HG03135 (cell line): Measurements from ENCODE around the gene LARP1B.
A peak's percentile ranks its signal among the peaks of the same experiment; 100 is the strongest.
"Not testable (repeated sequence)": the region's sequence is repeated elsewhere in the genome, so short reads cannot be mapped to it uniquely, and the experiment has no call there.

Experiments used
- ATAC-seq: cut with Tn5 transposase; IDR thresholded peaks from one replicate; pipeline ENCODE4 v1.9.1; 2021; ENCODE audit warnings: mild to moderate bottlenecking, moderate library complexity; ENCODE audit not compliant: unreplicated experiment

Gene LARP1B

DNA sequence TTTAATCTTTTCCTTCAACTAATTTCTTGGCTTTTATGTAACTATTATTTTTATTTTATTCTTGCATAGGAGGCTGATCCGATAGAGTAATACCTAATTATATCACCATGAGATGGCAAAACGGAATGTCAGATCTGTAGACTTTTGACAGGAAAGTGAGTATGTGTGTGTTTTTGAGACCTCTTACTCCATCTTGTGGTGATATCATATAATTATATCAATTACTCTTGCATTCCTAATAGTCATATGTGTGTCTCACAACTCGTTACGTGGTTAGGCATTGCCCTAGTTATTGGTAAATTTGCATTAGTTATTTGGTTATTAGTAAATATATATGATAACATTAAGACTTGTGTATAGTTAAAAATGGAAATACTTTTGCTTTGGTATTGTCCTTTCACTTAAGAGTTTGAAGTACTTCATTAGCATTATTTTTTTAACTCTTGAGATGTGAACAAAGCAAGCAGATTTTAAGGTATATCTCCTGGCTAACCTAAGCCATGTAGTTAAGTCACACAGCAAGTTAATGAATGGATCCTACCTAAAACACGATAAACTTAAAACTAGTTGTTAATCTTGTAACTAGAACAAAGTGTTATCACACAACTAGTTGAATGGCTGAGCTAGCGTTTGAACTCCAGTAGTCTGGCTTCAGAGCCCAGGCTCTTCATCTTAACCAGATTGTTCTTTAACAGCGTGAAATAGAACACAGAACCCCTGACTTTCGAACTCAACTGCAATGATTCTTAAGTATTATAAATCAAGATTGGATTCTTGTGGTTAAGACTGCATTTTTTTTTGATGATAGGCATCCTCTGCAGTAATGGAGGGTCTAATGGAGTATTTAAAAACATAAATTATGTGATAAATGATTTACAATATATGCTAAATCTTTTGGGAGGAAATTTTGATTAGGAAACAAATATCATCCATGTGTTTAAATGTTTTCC lies 159.4 kb downstream of the LARP1B start:
- ATAC-seq: peak; percentile 81

GRCh38 chr4:128221586-128221985 lies 160.5 kb downstream of the LARP1B start:
- no peak for ATAC-seq

- ATAC-seq: no peak
Observed at GRCh38 chr4:128225148-128225547, 164.0 kb downstream of the LARP1B start.

- no peak for ATAC-seq
Observed at GRCh38 chr4:128227991-128228571, 167.0 kb downstream of the LARP1B start.

DNA sequence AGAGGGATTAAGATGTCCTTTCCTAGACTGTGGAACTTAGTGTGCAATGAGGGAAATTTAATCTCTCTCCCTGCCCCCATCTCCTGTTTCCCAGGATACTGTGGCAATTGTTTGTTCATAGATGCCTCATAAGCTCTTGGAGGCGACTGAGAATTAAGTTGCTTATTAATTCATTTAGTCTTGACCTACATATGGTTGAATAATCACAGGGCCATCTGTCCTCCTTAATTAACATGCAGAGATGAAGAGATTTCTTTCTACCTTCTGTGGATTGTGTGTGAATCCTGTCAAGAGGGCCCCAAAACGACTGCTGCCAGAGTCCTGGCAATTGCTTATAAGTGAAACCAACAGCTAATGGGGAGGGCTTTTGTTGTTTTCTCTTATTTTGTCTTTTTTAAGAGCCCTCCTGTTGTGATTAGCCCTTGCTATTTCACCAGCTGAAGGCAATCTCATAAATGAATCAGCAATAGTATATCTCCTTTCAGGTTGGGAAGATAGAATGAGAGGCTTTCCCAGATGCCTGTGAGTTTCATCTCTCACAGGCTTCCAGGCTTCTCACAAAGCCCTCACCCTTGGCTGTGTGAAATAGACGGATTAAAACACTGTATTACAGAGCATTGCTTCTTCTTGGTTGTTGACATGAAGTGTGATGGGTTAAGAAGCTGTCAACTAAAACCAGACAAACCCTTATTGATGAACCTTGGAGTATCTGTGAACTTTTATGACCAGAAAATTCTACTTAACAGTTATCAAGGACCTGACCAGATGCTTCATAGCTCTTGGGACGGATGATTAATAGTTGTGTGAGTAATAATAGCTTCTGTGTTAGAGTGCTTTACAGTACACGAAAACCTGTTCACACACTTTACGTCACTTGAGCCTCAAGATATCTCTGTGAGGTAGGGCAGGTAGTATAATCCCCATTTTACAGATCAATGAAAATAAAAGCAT lies 168.0 kb downstream of the LARP1B start:
- ATAC-seq: no peak

DNA sequence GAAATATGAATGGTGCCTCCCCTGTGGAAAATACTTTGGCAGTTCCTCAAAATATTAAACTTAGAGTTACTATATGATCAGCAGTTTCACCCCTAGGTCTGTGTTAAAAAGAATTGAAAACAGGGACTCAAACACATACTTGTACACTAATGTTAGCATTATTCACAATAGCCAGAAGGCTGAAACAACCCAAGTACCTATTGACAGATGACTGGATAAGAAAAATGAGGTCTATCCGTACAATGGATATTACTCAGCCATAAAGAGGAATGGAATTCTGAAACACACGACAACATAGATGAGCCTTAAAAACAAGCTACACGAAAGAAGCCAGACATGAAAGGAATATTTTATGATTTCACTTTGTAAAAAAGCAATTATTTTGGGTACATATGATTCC lies 171.6 kb downstream of the LARP1B start:
- no peak for ATAC-seq

DNA sequence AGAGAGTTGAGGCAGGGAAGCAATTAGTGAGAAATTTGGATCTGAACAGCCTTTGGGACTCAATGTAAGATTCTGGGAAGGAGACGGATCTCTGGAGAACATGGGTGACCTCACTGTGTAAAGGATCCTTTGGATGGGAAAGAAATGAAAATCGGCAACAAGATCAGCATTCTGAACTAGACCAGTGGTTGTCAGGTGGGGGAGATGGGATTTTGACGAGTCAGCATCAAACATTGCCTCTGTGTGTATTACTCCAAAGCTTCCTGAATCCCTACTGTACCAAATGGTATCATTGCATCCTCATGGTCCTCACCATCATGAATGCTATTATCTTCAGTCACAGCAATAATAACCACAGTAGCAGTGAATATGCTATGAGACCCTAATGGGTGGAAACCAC lies 173.7 kb downstream of the LARP1B start:
- no peak for ATAC-seq

- no peak for ATAC-seq
Observed at GRCh38 chr4:128241019-128241418, 179.9 kb downstream of the LARP1B start.

GRCh38 chr4:128241425-128241913 lies 180.4 kb downstream of the LARP1B start:
- no peak for ATAC-seq

DNA sequence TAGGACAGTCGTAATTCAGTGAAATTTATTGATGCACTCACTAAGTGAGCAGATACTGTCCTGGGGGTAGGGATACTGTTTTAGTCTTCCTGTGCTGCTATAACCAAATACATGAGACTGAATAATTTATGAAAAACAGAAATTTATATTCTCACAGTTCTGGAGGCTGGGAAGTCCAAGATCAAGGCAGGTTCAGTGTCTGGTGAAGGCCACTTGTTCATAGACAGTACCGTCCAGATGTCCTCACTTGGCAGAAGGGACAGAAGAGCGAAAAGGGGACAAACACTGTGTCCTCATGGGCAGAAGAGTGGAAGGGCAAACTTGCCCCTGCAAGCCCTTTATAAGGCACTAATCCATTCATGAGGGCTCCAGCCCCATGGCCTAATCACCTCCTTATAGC lies 180.9 kb downstream of the LARP1B start:
- no peak for ATAC-seq

DNA sequence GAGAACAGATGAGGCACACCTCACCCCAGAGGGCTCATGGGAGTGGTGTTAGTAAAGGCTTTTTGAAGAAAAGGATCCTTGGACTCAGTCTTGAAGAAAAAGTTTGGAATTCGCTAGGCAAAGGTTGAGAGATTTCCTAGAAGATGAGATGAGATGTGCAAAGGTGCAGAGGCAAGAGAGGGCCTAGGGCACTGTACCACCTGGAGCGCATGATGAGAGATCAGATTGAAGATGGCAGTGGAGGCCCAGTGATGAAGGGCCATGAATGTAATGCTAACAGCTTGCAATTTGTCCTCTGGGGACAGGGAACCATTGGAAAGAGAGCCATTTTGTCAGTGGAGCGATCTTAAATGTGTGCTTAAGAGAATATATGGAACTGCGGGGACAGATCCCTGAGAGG lies 181.5 kb downstream of the LARP1B start:
- ATAC-seq: no peak

- no peak for ATAC-seq
Observed at GRCh38 chr4:128244379-128244778, 183.3 kb downstream of the LARP1B start.

DNA sequence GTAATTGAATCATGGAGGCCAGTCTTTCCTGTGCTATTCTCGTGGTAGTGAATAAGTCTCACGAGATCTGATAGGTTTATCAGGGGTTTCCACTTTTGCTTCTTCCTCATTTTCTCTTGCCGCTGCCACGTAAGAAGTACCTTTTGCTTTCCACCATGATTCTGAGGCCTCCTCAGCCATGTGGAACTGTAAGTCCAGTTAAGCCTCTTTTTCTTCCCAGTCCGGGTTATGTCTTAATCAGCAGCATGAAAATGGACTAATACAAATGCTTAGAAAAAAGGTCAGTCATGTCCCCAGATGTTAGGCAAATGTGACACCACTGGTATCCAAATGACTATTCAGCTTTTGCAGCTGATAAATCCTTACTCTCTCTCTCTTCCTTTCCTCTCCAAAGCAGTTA lies 184.3 kb downstream of the LARP1B start:
- ATAC-seq: not testable (repeated sequence)

DNA sequence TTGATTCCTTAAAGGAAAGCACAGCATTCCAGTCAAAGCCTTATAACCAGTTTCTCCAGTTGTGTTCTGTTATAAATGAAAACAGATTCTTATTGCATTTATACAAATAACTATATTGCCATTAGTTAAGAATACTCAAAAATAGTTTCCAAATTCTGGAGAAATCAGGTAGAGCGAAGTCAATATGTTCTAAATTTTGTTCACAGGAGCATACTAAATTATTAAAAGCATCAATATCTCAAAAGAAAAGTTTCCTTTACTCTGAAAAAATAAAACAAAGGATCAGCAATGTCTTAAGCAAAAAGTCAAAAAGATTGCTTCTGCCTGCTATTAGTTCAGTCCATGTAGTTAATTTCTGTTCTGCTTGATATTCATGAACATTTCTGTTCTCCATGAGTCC lies 186.8 kb downstream of the LARP1B start:
- no peak for ATAC-seq

GRCh38 chr4:128249787-128250668 lies 188.9 kb downstream of the LARP1B start:
- ATAC-seq: no peak

- no peak for ATAC-seq
Observed at GRCh38 chr4:128255906-128256305, 194.8 kb downstream of the LARP1B start.

GRCh38 chr4:128256539-128256938 lies 195.4 kb downstream of the LARP1B start:
- ATAC-seq: no peak

DNA sequence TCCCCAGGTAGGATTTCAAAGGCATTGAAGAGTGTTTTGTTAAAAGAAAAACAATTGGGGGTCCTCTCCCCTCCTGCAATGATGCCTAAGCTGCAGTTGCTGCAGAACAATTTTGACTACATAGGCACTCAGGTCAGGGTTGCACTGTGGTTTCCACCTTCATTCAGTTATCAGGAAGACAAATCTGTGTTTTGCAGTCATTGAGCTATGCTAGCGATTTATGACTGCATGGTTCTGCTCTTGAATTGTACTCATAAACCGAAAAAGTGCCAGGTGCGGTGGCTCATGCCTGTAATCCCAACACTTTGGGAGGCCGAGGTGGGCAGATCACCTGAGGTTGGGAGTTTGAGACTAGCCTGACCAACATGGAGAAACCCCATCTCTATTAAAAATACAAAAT lies 197.1 kb downstream of the LARP1B start:
- ATAC-seq: not testable (repeated sequence)

GRCh38 chr4:128259889-128260288 lies 198.8 kb downstream of the LARP1B start:
- not testable (repeated sequence) for ATAC-seq
